Subcutaneous abdominal adipose tissue (tissue), 5 donors: ENCODE results near the gene TMEM120A.

Experiments used
- H3K27ac ChIP-seq: one replicate; pipeline ENCODE4 v1.7.0; 2013; ENCODE audit warnings: low read depth, mild to moderate bottlenecking, inconsistent platforms, low read length, moderate library complexity
- H3K27me3 ChIP-seq, 5 donors: one replicate each; pipeline ENCODE4 v1.7.0; 2013; ENCODE audit warnings: low read length in 5 of 5, inconsistent platforms in 1 of 5; ENCODE audit not compliant: control insufficient read depth in 5 of 5, insufficient read depth in 4 of 5
- H3K36me3 ChIP-seq, 5 donors: one replicate each; pipeline ENCODE4 v1.7.0; 2013; ENCODE audit warnings: low read length in 5 of 5; ENCODE audit not compliant: control insufficient read depth in 5 of 5, insufficient read depth in 5 of 5
- H3K4me1 ChIP-seq, 5 donors: one replicate each; pipeline ENCODE4 v1.7.0; 2013; ENCODE audit warnings: low read length in 5 of 5, mild to moderate bottlenecking in 3 of 5, moderate library complexity in 1 of 5; ENCODE audit not compliant: control insufficient read depth in 5 of 5, insufficient read depth in 5 of 5
- H3K4me3 ChIP-seq, 5 donors: one replicate each; pipeline ENCODE4 v1.7.0; 2013; ENCODE audit warnings: low read length in 5 of 5, low read depth in 1 of 5
- H3K9ac ChIP-seq, 5 donors: one replicate each; pipeline ENCODE4 v1.7.0; 2013; ENCODE audit warnings: low read length in 5 of 5, mild to moderate bottlenecking in 4 of 5, moderate library complexity in 3 of 5
- H3K9me3 ChIP-seq, 5 donors: one replicate each; pipeline ENCODE4 v1.7.0; 2013; ENCODE audit warnings: low read length in 5 of 5; ENCODE audit not compliant: control insufficient read depth in 5 of 5
- donor health status: healthy.
- donor health status: healthy.
- donor health status: healthy.
- donor health status: healthy.
- donor health status: healthy.

The TMEM120A gene

DNA sequence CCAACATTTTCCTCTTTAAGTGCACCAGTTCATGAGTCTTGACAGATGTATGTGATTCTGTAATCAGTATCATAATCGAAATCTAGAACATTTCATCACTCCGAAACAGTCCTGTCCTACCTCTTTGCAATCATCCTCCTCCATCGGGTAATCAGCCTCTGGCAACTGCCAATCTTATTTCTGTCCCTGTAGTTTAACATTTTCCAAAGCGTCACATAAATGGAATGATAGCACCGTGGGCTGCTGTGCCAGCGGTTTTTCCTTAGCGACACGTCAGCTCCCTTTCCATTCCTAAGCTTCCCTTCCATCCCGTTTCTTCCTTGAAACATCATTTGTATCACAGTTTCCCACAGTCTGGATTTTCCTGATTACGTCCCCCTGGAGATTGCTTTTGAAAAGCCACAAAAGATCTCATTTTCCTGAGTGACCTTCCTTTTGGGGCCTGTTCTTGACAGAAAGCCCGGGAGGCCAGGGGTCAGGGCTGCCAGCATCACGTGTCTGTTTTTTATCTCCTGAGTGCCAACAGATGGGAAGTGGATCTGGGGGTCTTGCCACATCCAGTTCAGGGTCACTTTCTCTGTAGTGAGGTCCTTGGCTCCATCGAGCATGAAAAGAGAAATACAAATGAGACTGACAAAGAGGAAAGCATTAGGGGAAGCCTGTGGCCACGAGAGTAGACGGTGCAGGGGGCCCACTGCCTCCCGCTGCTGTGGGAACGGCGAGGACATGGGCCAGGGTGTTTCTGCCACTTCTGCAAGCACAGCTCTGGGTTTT lies 31.6 kb downstream of the TMEM120A start:
- Histone ChIP-seq H3K9me3 (no peaks in the 10 kb centered on the region), H3K27ac (peak overlapping the region; percentile 82), H3K36me3 (peaks cover 2 to 37% (median 14%) of the 10 kb centered on the region in 5 donors), H3K4me3 (no peak overlapping the region), H3K4me1 (peaks cover 20 to 55% (median 47%) of the 10 kb centered on the region in 5 donors), H3K9ac (peak overlapping the region; percentile 11 to 75 (median 48)), H3K27me3 (no peaks in the 10 kb centered on the region)

DNA sequence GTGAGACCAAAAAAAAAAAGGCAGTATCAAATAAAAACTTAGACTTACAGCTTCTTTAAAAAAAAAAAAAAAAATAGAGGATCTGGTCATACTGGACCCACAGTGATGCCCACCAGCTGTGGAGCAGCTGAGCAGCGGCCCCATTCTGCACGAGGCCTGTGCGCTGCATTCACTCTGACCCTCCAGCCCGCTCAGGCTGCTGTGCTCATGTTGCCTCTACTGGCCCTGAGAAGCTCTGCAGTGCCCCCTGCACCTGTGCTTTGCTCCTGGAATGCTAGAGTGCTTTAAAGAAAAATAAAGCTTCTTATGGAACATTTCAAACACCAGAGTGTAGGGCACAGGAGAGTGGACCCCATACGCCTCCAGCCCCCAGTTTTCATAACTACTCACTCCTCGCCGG lies 33.2 kb downstream of the TMEM120A start:
- H3K9me3 ChIP-seq = no peaks in the 10 kb centered on the region
- H3K36me3 ChIP-seq = peaks cover 5 to 51% (median 24%) of the 10 kb centered on the region in 5 donors
- H3K4me3 ChIP-seq = no peak overlapping the region
- H3K9ac ChIP-seq = no peak overlapping the region
- peak overlapping the region; percentile 82 for H3K27ac ChIP-seq
- H3K4me1 ChIP-seq = peaks cover 17 to 43% (median 40%) of the 10 kb centered on the region in 5 donors
- H3K27me3 ChIP-seq = no peaks in the 10 kb centered on the region

DNA sequence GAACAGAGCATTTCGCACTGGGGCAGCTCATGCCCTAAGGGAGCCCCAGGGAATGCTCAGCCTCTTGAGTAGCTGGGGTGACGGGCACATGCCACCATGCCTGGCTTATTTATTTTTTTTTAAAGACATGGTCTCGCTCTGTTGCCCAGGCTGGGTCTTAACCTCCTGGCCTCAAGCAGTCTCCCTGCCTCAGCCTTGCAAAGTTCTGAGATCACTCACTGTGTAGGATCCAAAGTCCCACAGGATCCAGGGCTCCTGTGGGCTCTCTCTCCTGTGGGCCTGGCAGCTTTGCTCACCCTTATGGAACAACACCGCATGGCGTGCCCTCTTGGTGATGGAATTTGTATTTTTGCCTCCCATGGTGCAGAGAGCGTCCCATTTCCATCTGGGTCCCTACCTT lies 34.0 kb downstream of the TMEM120A start:
- Histone ChIP-seq H3K4me1 (peaks cover 12 to 34% (median 34%) of the 10 kb centered on the region in 5 donors), H3K9ac (no peak overlapping the region), H3K27ac (no peak overlapping the region), H3K27me3 (no peaks in the 10 kb centered on the region), H3K4me3 (no peak overlapping the region), H3K9me3 (no peaks in the 10 kb centered on the region), H3K36me3 (peaks cover 5 to 54% (median 31%) of the 10 kb centered on the region in 5 donors)

DNA sequence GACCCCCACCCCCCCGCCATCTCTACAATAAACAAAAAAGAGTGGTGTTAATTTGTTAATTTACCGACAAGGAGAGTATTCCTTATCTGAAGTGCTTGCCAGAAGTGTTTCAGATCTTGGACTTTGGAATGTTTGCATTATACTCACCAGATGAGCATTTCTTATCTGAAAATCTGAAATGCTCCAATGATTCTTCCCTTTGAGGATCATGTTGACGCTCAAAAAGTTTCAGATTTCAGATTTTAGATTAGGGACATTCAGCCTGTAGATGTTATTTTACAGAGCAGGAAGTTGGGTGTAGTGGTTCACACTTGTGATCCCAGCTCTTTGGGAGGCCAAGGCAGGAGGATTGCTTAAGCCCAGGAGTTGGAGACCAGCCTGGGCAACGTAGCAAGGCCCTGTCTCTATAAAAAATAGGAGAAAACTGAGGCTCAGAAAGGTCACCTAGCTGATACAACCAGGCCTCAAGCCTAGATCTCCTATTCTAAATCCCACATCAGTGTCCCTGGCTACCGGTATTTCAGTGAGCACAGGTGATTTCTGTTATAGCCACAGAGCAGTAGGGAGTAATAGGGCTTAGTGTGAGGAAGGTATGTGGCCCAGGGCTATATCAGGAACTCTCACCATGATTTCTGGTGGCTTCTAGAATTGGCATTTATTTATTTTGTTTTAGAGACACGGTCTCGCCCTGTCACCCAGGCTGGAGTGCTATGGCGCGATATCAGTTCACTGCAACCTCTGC lies 35.4 kb downstream of the TMEM120A start:
- Histone ChIP-seq H3K9me3 (no peaks in the 10 kb centered on the region), H3K36me3 (peaks cover 5 to 58% (median 37%) of the 10 kb centered on the region in 5 donors), H3K27me3 (no peaks in the 10 kb centered on the region), H3K4me3 (no peak overlapping the region), H3K27ac (no peak overlapping the region), H3K9ac (no peak overlapping the region), H3K4me1 (peaks cover 12 to 34% (median 30%) of the 10 kb centered on the region in 5 donors)

DNA sequence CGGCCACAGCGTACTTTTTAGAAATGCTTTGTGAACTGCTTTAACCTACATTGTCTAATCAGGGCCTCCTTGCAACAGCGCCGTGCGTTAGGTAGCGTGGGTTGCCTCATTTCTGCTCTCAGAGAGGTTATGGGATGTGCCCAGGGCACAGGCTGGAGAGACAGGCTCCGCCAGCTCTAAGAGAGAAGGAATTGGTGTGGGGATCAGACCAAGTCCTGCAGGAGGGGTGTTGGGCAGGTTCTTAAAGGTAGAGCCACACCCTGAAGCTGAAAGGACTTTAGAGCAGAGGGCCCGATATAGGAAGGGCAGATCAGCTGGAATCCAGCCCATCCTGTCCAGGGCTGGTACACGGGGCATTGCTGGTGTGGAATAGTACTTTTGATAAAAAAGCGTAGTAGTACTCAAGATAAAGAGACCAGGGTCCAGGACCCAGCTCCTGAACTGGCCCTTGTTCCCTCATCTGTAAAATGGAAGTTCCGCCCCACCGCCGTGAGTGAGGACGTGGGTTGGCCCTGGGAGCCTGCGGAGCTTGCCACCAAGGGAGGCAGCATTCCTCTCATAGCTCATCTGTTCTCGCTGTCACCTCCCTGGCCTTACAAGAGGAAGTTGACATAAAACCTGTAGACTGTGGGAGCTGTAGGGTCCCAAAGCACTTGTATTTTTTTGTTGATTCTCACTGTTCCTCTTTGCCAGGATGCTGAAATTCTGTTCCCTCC lies 37.2 kb downstream of the TMEM120A start:
- Histone ChIP-seq H3K27me3 (no peaks in the 10 kb centered on the region), H3K9ac (no peak overlapping the region), H3K9me3 (no peaks in the 10 kb centered on the region), H3K4me1 (peaks cover 2 to 23% (median 21%) of the 10 kb centered on the region in 5 donors), H3K27ac (no peak overlapping the region), H3K36me3 (peaks cover 5 to 65% (median 40%) of the 10 kb centered on the region in 5 donors), H3K4me3 (no peak overlapping the region)

DNA sequence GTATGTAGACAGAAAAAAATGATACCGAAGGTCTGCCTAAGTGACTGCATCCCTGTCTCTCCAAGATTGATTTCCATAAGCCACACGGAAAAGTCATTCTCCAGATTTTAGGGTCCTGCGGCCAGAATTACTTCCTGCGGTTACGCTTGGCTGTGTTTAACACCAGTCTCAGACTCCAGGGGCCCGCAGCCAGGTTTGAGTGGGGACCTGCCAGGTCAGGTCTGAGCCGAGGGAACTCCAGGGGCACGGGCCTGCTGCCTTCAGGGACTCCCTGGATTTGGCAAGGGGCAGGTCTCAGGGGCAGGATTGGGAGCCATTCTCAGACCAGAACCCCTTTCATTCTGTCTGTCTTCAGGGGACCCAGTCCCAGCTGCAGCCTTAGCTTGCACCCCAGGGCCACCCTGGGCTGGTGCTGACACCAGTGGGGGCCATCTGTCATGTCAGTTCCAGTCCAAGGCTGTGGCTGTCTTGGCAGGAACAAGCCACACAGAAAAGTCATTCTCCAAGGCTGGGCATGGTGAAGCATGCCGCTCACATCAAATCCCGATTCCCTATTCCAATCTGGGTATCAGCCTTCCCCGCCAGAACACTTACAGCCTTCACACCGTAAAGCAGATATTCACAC lies 39.0 kb downstream of the TMEM120A start:
- no peaks in the 10 kb centered on the region for H3K27me3 ChIP-seq
- H3K36me3 ChIP-seq = peaks cover 5 to 58% (median 40%) of the 10 kb centered on the region in 5 donors
- H3K4me3 ChIP-seq = no peak overlapping the region
- H3K9me3 ChIP-seq = no peaks in the 10 kb centered on the region
- H3K9ac ChIP-seq = no peak overlapping the region
- H3K4me1 ChIP-seq = peaks cover 6 to 25% (median 20%) of the 10 kb centered on the region in 5 donors
- H3K27ac ChIP-seq = no peak overlapping the region

DNA sequence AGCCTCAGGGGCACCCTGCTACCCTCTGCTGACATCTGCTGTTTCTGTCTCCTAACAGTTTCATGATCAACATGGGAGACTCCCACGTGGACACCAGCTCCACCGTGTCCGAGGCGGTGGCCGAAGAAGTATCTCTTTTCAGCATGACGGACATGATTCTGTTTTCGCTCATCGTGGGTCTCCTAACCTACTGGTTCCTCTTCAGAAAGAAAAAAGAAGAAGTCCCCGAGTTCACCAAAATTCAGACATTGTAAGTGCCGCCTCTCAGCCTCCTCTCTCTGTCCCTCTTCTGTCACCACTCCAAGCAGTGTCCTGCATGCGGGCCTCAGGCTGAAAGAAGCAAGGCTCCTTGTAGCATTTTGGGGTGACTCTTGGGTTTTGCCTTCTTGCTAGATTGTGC lies 40.5 kb downstream of the TMEM120A start:
- Histone ChIP-seq H3K4me1 (peaks cover 7 to 32% (median 25%) of the 10 kb centered on the region in 5 donors), H3K9ac (no peak overlapping the region), H3K27ac (no peak overlapping the region), H3K4me3 (no peak overlapping the region), H3K27me3 (no peaks in the 10 kb centered on the region), H3K36me3 (peaks cover 5 to 52% (median 38%) of the 10 kb centered on the region in 5 donors), H3K9me3 (no peaks in the 10 kb centered on the region)

DNA sequence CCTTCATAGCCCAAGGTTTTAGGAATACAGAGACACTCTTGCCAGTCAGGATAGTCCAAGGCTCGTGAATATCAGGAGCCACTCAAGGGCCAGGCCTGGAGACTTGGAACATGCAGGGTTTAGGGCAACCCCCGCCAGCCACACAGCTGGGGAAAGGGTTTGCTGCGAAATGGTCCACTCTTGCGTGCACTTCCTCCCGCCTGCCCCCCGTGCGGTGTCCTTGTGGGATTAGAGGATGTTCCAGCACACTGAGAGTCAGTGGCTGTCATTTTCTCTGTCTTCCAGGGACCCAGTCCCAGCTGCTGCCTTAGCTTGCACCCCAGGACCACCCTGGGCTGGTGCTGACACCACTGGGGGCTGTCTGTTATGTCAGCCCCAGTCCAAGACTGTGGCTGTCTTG lies 41.0 kb downstream of the TMEM120A start:
- Histone ChIP-seq H3K4me3 (no peak overlapping the region), H3K36me3 (peaks cover 5 to 50% (median 37%) of the 10 kb centered on the region in 5 donors), H3K27me3 (no peaks in the 10 kb centered on the region), H3K9me3 (no peaks in the 10 kb centered on the region), H3K27ac (no peak overlapping the region), H3K4me1 (peaks cover 7 to 35% (median 26%) of the 10 kb centered on the region in 5 donors), H3K9ac (no peak overlapping the region)

DNA sequence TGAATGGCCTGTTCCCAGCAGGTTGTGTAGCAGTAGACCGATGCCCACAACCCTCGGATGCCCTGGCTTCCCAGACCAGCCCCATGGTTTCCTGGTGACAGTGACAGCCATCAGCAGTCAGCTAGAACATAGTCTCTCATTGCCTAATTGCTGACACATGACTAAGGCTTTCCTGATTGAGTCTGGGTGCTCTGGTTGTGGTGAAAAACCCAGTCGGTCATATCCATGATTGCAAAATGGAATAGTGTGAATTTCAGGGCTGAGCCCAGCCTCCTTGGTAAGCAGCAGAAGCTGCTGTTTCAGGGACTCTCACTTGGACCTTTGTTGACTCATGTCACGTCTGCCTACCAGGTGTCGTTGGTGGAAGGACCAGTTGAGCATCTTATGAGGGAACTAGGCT lies 42.9 kb downstream of the TMEM120A start:
- Histone ChIP-seq H3K9me3 (no peaks in the 10 kb centered on the region), H3K27me3 (no peaks in the 10 kb centered on the region), H3K27ac (peak overlapping the region; percentile 41), H3K36me3 (peaks cover 0 to 45% (median 31%) of the 10 kb centered on the region in 5 donors), H3K4me3 (no peak overlapping the region), H3K9ac (peak overlapping the region in 1 of 5 donors; percentile 18), H3K4me1 (peaks cover 7 to 36% (median 26%) of the 10 kb centered on the region in 5 donors)
